Stimulated activated CD4-positive, alpha-beta T cell treated with anti-CD3 and anti-CD28 coated beads, Interleukin-4, amount 100 ng/mL, for 4 hours (primary cell): ENCODE data around the gene TRUB1.

Source experiments
- DNase-seq, 2 experiments: peaks; one replicate each; pipeline ENCODE4 v3.0.0-alpha.2; 2020

TRUB1 gene

GRCh38 chr10:114982989-114983388, 45.0 kb downstream of the TRUB1 start:
- DNase-seq: no peak

DNA sequence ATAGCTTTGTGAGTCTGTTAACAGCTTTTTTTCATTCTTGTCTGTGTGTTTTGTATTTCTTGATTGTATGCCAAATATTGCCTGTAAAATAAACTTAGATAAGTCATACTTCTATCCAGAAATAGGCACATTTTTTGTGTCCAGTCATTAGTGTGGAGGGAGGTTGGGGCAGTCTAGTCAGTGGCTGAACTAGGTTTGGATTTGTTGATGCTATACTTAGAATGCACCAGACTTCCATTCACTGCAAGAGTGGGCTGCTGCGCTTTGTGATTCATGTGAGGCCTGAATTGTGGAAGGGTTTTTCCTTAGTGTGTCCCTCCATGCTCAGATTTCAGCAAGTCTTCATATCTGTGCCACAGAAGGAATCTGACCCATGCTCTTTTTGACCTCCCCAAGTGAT, 50.0 kb downstream of the TRUB1 start:
- no peak for DNase-seq

DNA sequence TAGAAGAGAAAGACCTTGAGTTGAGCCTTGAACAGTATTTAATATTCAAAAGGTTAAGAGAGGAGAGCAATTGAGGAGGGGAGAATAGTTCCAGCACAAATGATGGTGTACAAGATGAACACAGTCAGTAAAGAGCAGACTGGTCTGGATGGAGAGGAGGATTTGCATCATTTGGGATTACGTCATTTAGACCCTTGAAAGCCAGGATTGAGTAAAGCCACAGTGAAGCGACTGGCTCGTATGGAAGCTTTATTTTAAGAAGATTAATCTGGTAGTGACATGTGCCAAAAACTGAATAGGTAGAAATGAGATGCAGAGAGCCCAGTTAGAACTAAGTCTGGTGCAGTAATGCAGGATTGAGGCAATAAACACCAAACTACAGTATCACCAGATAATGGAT, 52.6 kb downstream of the TRUB1 start:
- DNase-seq: no peak

- no peak for DNase-seq
These were observed 53.0 kb downstream of the TRUB1 start for GRCh38 chr10:114990991-114991390.

DNA sequence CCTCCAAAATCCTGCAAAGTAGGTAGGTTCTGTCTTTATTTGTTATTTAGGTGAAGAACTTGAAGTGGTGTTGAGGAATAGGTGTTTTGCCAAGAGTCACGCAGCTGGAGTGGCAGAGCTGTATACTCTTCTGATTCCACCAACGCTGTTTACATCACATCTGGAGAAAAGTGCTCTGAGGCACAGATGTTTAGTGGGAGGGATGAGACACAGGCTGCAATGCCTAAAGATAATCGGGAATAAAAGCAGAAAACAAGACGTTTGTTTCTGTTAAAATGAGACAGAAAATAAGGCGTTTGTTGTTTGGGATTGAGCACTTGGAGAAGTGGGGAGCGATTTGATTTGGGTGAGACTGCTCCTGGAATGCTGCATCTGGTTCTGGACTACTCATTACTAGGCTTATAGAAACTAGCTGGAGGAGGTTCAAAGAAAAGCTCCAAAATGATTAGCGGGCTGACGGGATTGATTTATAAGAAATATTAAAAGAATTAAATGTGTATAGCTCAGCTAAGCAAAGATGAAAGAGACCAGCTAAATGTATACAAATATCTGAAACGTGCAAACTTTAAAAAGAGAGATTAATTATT, 54.3 kb downstream of the TRUB1 start:
- no peak for DNase-seq

DNA sequence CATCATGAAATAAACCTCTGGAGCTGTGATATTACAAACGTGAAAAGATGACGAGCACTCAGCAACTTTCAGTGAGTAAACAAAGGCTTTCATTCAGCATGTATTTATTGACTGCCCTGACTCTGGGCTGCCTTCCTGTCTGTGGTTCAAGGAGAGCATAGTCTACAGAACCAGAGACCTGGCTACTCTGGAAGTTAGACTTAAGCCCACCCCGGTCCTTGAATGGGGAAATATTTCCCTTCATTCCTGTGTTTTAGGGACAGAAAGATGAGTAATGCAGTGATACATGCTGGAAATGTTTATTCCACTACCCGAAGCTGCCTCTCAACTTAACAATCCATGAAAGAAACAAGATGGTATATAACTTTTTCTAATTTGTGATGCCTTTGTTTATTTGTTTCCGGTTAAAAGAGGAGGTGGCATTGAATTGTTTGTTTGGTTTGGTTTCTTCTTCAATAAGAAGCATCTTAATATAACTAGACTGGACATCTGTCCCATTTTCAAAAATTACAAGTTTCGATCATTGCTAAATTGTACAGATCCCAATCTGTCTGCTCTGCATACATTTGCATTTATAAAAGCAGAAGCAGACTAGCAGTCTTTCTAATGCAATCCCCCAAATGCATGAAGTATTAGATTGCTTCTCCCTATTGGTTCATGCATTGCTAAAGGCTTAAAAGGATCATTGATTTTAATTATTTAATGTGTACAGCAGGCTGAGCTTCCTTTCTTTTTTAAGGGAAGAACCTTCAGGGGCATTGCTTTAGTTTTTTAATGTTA, 57.7 kb downstream of the TRUB1 start:
- no peak for DNase-seq

DNA sequence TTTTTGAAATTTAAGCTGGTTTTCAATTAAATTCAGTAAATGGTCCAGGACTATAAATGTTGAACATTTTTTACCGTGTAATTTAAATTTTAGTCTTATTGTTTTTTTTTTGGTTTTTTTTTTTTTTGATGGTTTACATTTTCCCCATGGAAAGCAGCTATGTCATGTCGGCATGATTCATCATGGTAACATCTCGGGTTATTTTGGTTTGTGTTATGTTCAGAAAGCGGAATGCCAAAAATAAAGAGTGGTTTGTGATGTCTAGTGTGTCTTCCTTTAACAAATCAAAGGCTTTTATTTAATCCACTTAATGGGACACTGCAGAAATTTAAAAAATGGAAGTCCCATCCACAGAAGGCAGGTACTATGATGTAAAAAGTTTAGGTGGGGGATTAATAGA, 58.5 kb downstream of the TRUB1 start:
- DNase-seq: no peak

GRCh38 chr10:114998993-114999392, 61.0 kb downstream of the TRUB1 start:
- no peak for DNase-seq

- DNase-seq: no peak
These were observed 63.7 kb downstream of the TRUB1 start for GRCh38 chr10:115001506-115002381.

GRCh38 chr10:115003396-115003795, 65.4 kb downstream of the TRUB1 start:
- no peak for DNase-seq

DNA sequence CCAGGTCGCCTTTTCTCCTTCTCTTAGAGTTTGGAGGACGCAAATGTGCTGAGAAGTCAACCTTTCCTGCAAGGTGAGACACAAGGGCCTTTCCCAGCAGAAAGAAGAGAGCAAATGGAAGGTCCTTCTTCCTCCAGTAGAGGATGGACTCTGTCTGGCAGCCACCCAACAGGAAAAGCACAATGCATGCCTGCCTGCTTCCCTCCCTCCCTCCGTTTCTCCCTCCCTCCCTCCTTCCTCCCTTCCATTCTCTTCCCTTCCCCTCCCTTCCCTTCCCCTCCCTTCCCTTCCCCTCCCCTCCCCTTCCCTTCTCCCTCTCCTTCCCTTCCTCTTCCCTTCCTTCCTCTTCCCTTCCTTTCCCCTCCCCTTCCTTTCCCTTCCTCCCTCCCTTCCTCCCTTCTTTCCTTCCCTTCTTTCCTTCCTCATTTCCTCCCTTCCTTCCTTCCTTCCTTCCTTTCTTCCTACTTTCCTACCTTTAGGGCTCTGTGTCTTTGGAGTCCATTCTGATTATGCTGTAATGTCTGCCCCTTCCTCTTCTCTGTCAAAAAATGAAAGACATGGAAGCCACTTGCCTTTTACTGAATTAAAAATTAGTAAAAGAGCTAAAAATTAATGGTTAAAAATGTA, 66.4 kb downstream of the TRUB1 start:
- DNase-seq: no peak

DNA sequence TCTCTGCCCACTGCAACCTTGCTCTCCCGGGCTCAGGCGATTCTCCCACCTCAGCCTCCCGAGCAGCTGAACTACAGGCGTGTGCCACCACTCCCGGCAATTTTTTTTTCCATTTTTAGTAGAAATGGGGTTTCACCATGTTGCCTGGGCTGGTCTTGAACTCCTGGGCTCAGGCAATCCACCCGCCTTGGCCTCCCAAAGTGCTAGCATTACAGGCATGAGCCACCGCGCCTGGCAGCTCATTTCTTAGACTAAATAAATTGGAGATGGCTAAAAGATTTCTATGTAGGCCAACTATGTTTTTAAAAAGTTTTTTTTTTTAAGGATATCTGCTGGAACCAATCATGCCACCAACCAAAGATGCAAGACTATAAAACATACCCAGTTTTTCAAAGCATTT, 67.8 kb downstream of the TRUB1 start:
- no peak for DNase-seq

- no peak for DNase-seq
These were observed 80.4 kb downstream of the TRUB1 start for GRCh38 chr10:115018185-115018931.

DNA sequence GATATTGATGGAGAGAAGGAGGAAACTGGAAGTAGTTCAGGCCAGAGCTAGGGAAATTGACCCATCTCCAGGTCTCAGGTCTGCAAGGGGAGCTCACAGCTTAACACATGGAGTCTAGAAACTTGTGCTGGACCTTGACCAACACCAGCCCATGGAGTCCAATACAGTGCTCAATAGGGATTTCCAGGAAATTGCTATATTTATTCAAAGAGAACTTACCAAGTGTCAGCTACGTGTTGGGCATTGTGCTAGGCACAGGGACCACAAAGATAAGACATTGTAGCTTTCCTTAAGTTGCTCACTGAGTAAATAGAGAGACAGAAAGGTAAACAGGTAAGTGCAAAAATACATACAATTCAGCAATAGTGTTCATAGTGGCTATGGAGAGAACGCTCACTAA, 82.5 kb downstream of the TRUB1 start:
- DNase-seq: no peak

DNA sequence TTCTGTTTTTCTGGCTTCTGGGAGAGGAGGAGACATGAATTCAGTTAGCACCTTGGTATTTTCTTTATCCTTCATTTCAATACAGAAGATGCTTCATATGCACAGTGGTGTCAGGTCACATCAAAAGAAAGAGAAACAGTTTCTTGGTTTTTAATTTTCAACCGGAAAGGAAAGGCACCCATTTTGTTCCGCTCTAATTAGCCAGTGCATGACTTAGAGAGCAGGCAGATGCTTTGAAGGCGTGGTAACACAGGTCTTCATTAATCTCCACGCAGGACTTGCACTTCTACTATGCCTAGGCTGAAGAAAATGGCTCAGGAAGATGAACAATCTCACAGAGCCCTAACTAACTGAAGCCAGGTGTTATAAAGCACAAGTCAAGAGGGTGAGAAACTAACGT, 84.7 kb downstream of the TRUB1 start:
- no peak for DNase-seq

DNA sequence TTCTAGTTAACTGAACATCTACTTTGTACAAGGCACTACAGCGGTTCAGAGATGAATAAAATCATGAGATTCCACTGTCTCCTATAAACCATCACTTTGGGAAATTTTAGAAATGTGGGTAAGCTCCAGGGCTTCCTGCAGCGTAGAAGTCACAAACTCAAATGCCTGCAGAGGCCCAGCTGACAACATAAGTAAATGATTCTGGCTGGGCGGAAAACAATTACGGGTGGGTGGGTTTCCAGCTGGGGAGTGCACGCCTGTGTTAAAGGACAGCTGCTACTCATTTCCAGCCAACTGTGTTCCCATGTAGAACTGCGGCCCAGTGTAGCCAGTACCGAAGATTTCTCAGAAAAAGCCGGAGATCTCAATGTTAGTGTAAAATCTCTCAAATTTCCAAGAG, 85.7 kb downstream of the TRUB1 start:
- DNase-seq: no peak

DNA sequence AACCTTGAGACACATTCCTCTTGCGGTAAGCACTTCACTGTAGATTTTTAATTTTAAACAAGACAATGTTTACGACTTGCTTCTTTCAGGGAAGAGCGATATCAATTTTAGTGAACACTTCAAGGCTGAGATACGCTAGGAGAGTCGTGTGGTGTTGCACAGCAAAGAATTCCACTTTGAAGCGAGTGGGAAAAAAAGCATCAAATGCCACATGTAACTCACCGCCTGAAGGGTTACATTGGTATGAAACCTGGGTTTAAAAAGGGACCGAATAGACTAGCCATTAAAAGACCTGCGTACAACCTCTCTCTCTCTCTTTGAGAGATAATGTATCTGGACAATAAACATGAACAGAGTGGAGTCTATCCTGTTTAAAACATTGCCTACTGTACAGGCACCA, 86.4 kb downstream of the TRUB1 start:
- DNase-seq: no peak

DNA sequence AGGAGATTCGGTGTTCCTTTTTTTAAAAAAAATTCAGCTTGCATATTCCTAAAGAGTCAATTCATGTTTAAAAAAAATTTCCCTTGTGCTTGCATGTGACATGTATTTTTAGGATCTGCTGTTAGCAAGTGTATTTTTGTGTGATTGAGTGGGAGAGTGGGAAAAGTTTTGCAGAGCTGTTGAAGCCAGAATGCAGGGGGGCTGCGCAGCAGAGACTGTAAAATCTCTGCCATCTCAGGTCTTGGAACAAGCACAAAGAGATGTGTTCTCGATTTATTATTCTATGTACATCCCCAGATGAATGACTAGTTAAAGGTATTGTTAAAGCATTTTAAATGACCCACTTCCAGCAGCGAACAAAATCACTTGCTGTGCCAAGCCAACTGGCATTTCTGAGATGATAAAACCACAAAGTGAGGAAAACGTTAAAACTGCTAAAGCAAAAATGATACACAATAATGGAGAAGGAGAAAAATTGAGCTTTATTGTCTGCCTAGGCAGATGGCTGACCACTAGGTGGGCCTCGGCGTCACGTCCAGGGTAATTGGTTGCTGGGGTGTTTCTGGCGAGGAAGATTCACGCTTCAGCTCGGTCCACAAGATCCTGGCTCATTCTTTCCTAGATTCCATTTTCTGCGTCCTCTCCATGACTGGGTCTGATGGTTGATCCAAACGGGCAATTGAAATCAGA, 88.2 kb downstream of the TRUB1 start:
- DNase-seq: no peak

DNA sequence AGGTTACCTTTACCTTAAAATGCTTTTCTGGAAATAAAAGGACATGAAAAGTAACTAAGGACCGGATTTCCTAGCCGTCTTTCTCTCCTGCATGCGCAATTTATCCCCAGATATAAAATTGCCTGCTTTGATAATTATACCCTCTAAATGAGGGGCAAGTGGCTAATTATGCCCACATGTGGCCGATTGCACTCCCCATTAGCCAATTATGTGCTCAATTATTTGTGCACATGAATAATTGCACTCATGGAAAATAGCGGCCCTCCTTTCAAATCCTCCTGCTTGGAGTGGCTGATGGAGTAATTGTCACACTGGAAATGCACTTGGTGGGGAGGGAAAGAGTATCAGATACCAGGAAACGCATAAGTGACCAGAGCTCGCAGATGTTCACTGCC, 88.7 kb downstream of the TRUB1 start:
- no peak for DNase-seq
